ENCODE data around the gene HBS1L. TPM values are rescaled to one million over a fixed set of nuclear protein-coding genes. Genes with fewer than 3 reads are reported as not detected.

The HBS1L gene
- total and polyA plus RNA-seq, 2 of the 4 experiments (the other 2 are of a cell fraction) = 45.1 to 120 TPM

GRCh38 chr6:135090819-135091218 is 36.2 kb upstream of the HBS1L start:
- intact Hi-C loops (cut with micrococcal nuclease) (no loop called here), dilution Hi-C loops (cut with HindIII; ENCODE audit: low sequenced_read_pairs, unreplicated experiment) (no loop called here), in situ Hi-C loops (cut with MboI; ENCODE audit: low sequenced_read_pairs) (no loop called here)
- no peak overlapping the region for H2BK20ac ChIP-seq (ENCODE audit: low read depth, low read length)
- TF ChIP-seq MAZ (IDR thresholded peaks at IDR 0.05; ENCODE audit: borderline replicate concordance, low read depth, low read length) = no peak
- no peak for TF ChIP-seq CTCF (conservative IDR thresholded peaks at IDR 0.05; ENCODE audit: low read depth, low read length)
- no peak for TF ChIP-seq USF2 (IDR thresholded peaks at IDR 0.05; ENCODE audit: low read depth, low read length)
- no peak for TF ChIP-seq MAFK (IDR thresholded peaks at IDR 0.05; ENCODE audit: low read depth, low read length)
- TF ChIP-seq CEBPB (IDR thresholded peaks at IDR 0.05; ENCODE audit: low read depth, low read length) = no peak
- no peak for TF ChIP-seq SMC3 (IDR thresholded peaks at IDR 0.05; ENCODE audit: low read depth, low read length)
- no peak for TF ChIP-seq RFX5 (IDR thresholded peaks at IDR 0.05; ENCODE audit: low read depth, low read length)
- TF ChIP-seq MXI1 (IDR thresholded peaks at IDR 0.05; ENCODE audit: borderline replicate concordance, low read depth, low read length) = no peak
- TF ChIP-seq RCOR1 (IDR thresholded peaks at IDR 0.05; ENCODE audit: insufficient replicate concordance, low read length) = no peak
- no peak for TF ChIP-seq ELK1 (IDR thresholded peaks at IDR 0.05; ENCODE audit: borderline replicate concordance, low read depth, low read length)
- no peak for TF ChIP-seq RAD21 (IDR thresholded peaks at IDR 0.05; ENCODE audit: low read length)
- no peak for TF ChIP-seq NFE2L2 (IDR thresholded peaks at IDR 0.05; ENCODE audit: low read depth, low read length)
- TF ChIP-seq POLR2A (IDR thresholded peaks at IDR 0.05; ENCODE audit: low read depth, low read length) = no peak
- TF ChIP-seq FOS (IDR thresholded peaks at IDR 0.05; ENCODE audit: low read depth, low read length) = no peak
- TF ChIP-seq CHD1 (IDR thresholded peaks at IDR 0.05; ENCODE audit: low read depth, low read length) = no peak
- TF ChIP-seq BHLHE40 (IDR thresholded peaks at IDR 0.05; ENCODE audit: low read depth, low read length) = no peak
- 60% methylated on average over 1 of the region's 2 CpGs; no CpG with 5 or more reads in 1 of the 2 experiments for WGBS, 2 experiments (ENCODE audit: extremely low coverage in 2 of 2, insufficient read length in 1 of 2)
- H3K18ac ChIP-seq (ENCODE audit: low read depth, low read length) = no peak overlapping the region
- no peak for ATAC-seq (ENCODE audit: low read depth)
- POLR2A ChIA-PET (ENCODE audit: unreplicated experiment) = no interaction called here
- H2AK9ac ChIP-seq (replicated peaks; ENCODE audit: low read depth, low read length, poor library complexity) = no peak overlapping the region
- H3K9ac ChIP-seq (ENCODE audit: low read depth, low read length) = no peak overlapping the region
- no peak overlapping the region for H2BK120ac ChIP-seq (ENCODE audit: low read depth, low read length)
- no peak overlapping the region for H3K4me3 ChIP-seq (ENCODE audit: insufficient read depth, low read depth, low read length)
- H2AFZ ChIP-seq (replicated peaks; ENCODE audit: low read length, poor library complexity) = no peak overlapping the region
- no peak overlapping the region for H2AK5ac ChIP-seq (ENCODE audit: low read depth, low read length)
- H2BK15ac ChIP-seq (ENCODE audit: low read depth, low read length) = no peak overlapping the region
- H4K5ac ChIP-seq (ENCODE audit: low read depth, low read length) = no peak overlapping the region
- H3K36me3 ChIP-seq (ENCODE audit: control insufficient read depth, insufficient read depth, low read length) = no peaks in the 10 kb centered on the region
- H3K27ac ChIP-seq (ENCODE audit: insufficient read depth, low read length) = no peak overlapping the region
- no peak overlapping the region for H3K4ac ChIP-seq (ENCODE audit: low read depth, low read length)
- no peak overlapping the region for H3K23ac ChIP-seq (ENCODE audit: low read depth, low read length)
- no peaks in the 10 kb centered on the region for H3K9me3 ChIP-seq (ENCODE audit: control insufficient read depth, insufficient read depth, low read length)
- no peak overlapping the region for H4K8ac ChIP-seq (ENCODE audit: low read depth in 2 of 2, low read length in 2 of 2)
- no peak overlapping the region for H2BK5ac ChIP-seq (ENCODE audit: low read depth, low read length, poor library complexity, severe bottlenecking)
- no peak overlapping the region for H3K56ac ChIP-seq (ENCODE audit: extremely low read depth, insufficient read depth, low read length)
- no peak for DNase-seq
- no peaks in the 10 kb centered on the region for H3K79me1 ChIP-seq (ENCODE audit: low read depth in 1 of 2, low read length in 2 of 2)
- H3K27me3 ChIP-seq (ENCODE audit: control insufficient read depth, insufficient read depth, low read length) = peaks cover 11% of the 10 kb centered on the region; the same call in 1 of the 2 replicates
- H4K20me1 ChIP-seq (ENCODE audit: insufficient read depth, low read length) = no peaks in the 10 kb centered on the region
- H3K9me1 ChIP-seq (ENCODE audit: insufficient read depth, low read length) = 0 out of 2 replicates have a peak, but pooled peaks cover 3% of the 10 kb centered on the region
- no peak overlapping the region for H3K4me2 ChIP-seq (ENCODE audit: low read depth, low read length)
- H4K91ac ChIP-seq (ENCODE audit: insufficient read depth, low read depth, low read length) = no peak overlapping the region
- CTCF ChIA-PET = no interaction called here
- BruUV-seq (replicated peaks) = no TSS peak
- no peaks in the 10 kb centered on the region for H3K4me1 ChIP-seq (ENCODE audit: control insufficient read depth, insufficient read depth, low read length)
- no peak overlapping the region for H3K14ac ChIP-seq (replicated peaks; ENCODE audit: low read depth, low read length)

All from IMR-90 (cell line).